H9 (cell line): ENCODE results near the gene HSD11B1. TPM values are rescaled to one million over a fixed set of nuclear protein-coding genes. Genes with fewer than 3 reads are reported as not detected.

Experiments
- DNase-seq: peaks from one replicate; pipeline ENCODE4 v3.0.0-alpha.2; 2017
- H2AFZ ChIP-seq: one replicate; pipeline ENCODE4 v1.6.1; 2013; ENCODE audit warnings: mild to moderate bottlenecking, low read length, control low read depth, moderate library complexity
- H2AK5ac ChIP-seq: 2 replicates; pipeline ENCODE4 v1.6.1; 2013; ENCODE audit warnings: low read length, control low read depth, mixed read lengths; ENCODE audit not compliant: insufficient read length
- H2BK120ac ChIP-seq: one replicate; pipeline ENCODE4 v1.6.1; 2013; ENCODE audit warnings: low read depth, mild to moderate bottlenecking, low read length, control low read depth, inconsistent platforms; ENCODE audit not compliant: poor library complexity, severe bottlenecking
- H2BK12ac ChIP-seq: 2 replicates; pipeline ENCODE4 v1.6.1; 2013; ENCODE audit warnings: low read length, control low read depth, mixed read lengths, low read depth; ENCODE audit not compliant: insufficient read length
- H2BK15ac ChIP-seq: 2 replicates; pipeline ENCODE4 v1.6.1; 2013; ENCODE audit warnings: low read depth, low read length, control low read depth
- H2BK20ac ChIP-seq: one replicate; pipeline ENCODE4 v1.6.1; 2013; ENCODE audit warnings: low read depth, mild to moderate bottlenecking, low read length, control low read depth, inconsistent platforms; ENCODE audit not compliant: poor library complexity, severe bottlenecking
- H2BK5ac ChIP-seq: 2 replicates; pipeline ENCODE4 v1.6.1; 2013; ENCODE audit warnings: low read length, control low read depth, mixed read lengths; ENCODE audit not compliant: insufficient read length
- H3K14ac ChIP-seq: 2 replicates; pipeline ENCODE4 v1.6.1; 2013; ENCODE audit warnings: low read length, control low read depth; ENCODE audit not compliant: insufficient read depth
- H3K18ac ChIP-seq: 2 replicates; pipeline ENCODE4 v1.6.1; 2013; ENCODE audit warnings: low read depth, mild to moderate bottlenecking, mixed read lengths, low read length, control low read depth; ENCODE audit not compliant: insufficient read length
- H3K23ac ChIP-seq: 2 replicates; pipeline ENCODE4 v1.6.1; 2013; ENCODE audit warnings: low read length, control low read depth, mixed read lengths, low read depth; ENCODE audit not compliant: insufficient read length
- H3K23me2 ChIP-seq: 2 replicates; pipeline ENCODE4 v1.6.1; 2013; ENCODE audit warnings: low read depth, mild to moderate bottlenecking, mixed read lengths, low read length, control low read depth; ENCODE audit not compliant: insufficient read length, poor library complexity, severe bottlenecking
- H3K27ac ChIP-seq: 2 replicates; pipeline ENCODE4 v1.5.1; 2013; ENCODE audit warnings: low read length, control low read depth, mixed read lengths, low read depth; ENCODE audit not compliant: insufficient read length
- H3K27me3 ChIP-seq: 2 replicates; pipeline ENCODE4 v1.6.1; 2013; ENCODE audit warnings: low read length, control low read depth, inconsistent platforms; ENCODE audit not compliant: insufficient read depth
- H3K4ac ChIP-seq: 2 replicates; pipeline ENCODE4 v1.6.1; 2013; ENCODE audit warnings: low read depth, mild to moderate bottlenecking, control low read depth, inconsistent platforms, low read length, moderate library complexity
- H3K4me1 ChIP-seq: 2 replicates; pipeline ENCODE4 v1.6.1; 2013; ENCODE audit warnings: low read length, control low read depth, inconsistent platforms; ENCODE audit not compliant: insufficient read depth
- H3K4me2 ChIP-seq: 2 replicates; pipeline ENCODE4 v1.6.1; 2013; ENCODE audit warnings: low read length, control low read depth, mixed read lengths; ENCODE audit not compliant: insufficient read length, insufficient read depth
- H3K56ac ChIP-seq: 2 replicates; pipeline ENCODE4 v1.6.1; 2013; ENCODE audit warnings: low read depth, mild to moderate bottlenecking, mixed read lengths, low read length, control low read depth; ENCODE audit not compliant: insufficient read length
- H3K79me1 ChIP-seq: 2 replicates; pipeline ENCODE4 v1.6.1; 2013; ENCODE audit warnings: low read depth, mild to moderate bottlenecking, moderate library complexity, low read length, control low read depth, inconsistent platforms; ENCODE audit not compliant: insufficient read depth, poor library complexity, severe bottlenecking
- H3K79me2 ChIP-seq: 2 replicates; pipeline ENCODE4 v1.6.1; 2013; ENCODE audit warnings: low read length, control low read depth, inconsistent platforms; ENCODE audit not compliant: insufficient read depth
- H3K9ac ChIP-seq: 2 replicates; pipeline ENCODE4 v1.6.1; 2013; ENCODE audit warnings: low read length, control low read depth, mixed read lengths; ENCODE audit not compliant: insufficient read length; ENCODE audit errors: extremely low read depth
- H3K9me3 ChIP-seq: one replicate; pipeline ENCODE4 v1.6.1; 2013; ENCODE audit warnings: low read depth, low read length, inconsistent platforms; ENCODE audit not compliant: control insufficient read depth
- H3T11ph ChIP-seq: one replicate; pipeline ENCODE4 v1.6.1; 2013; ENCODE audit warnings: mild to moderate bottlenecking, low read length, control low read depth, inconsistent platforms
- H4K20me1 ChIP-seq: one replicate; pipeline ENCODE4 v1.6.1; 2013; ENCODE audit not compliant: control insufficient read depth, insufficient read length, insufficient read depth
- H4K5ac ChIP-seq: 2 replicates; pipeline ENCODE4 v1.6.1; 2013; ENCODE audit warnings: low read depth, mild to moderate bottlenecking, mixed read lengths, low read length, control low read depth; ENCODE audit not compliant: insufficient read length
- H4K8ac ChIP-seq: replicated peaks from 2 replicates; pipeline ENCODE4 v1.6.1; 2013; ENCODE audit warnings: low read length, control low read depth, mixed read lengths, low read depth; ENCODE audit not compliant: insufficient read length
- H4K91ac ChIP-seq: 2 replicates; pipeline ENCODE4 v1.6.1; 2013; ENCODE audit warnings: low read depth, mild to moderate bottlenecking, moderate library complexity, mixed read lengths, low read length, control low read depth; ENCODE audit not compliant: insufficient read length
- H3K27ac Mint-ChIP-seq, 3 experiments: 2 replicates in 2 of 3; 3 replicates in 1 of 3; pipeline ENCODE4 v1.8.0; 2020 to 2021; ENCODE audit warnings: mixed read lengths in 3 of 3, mild to moderate bottlenecking in 1 of 3, moderate library complexity in 1 of 3
- H3K27me3 Mint-ChIP-seq: 2 replicates; pipeline ENCODE4 v1.8.0; 2021; ENCODE audit warnings: low read depth, mild to moderate bottlenecking, moderate library complexity, mixed read lengths
- H3K36me3 Mint-ChIP-seq, 3 experiments: 2 replicates in 2 of 3; 3 replicates in 1 of 3; pipeline ENCODE4 v1.8.0; 2020 to 2021; ENCODE audit warnings: low read depth in 3 of 3, mixed read lengths in 3 of 3; ENCODE audit not compliant: insufficient read depth in 1 of 3
- H3K4me1 Mint-ChIP-seq, 2 experiments: 2 replicates each; pipeline ENCODE4 v1.8.0; 2020; ENCODE audit warnings: mixed read lengths in 2 of 2
- H3K4me3 Mint-ChIP-seq, 2 experiments: 2 replicates in 1 of 2; 3 replicates in 1 of 2; pipeline ENCODE4 v1.8.0; 2020 to 2021; ENCODE audit warnings: mild to moderate bottlenecking in 2 of 2, mixed read lengths in 2 of 2, moderate library complexity in 1 of 2
- H3K9me3 Mint-ChIP-seq, 2 experiments: 2 replicates in 1 of 2; 3 replicates in 1 of 2; pipeline ENCODE4 v1.8.0; 2020; ENCODE audit warnings: mild to moderate bottlenecking in 2 of 2, mixed read lengths in 2 of 2, moderate library complexity in 1 of 2
- CTCF ChIP-seq: fragments of 200-600 bp; sonication (generic); conservative IDR thresholded peaks from 3 replicates; pipeline ENCODE4 v1.8.0; 2021; ENCODE audit warnings: antibody characterized with exemption, mild to moderate bottlenecking
- WGBS: extraction: QIAGEN DNeasy Blood & Tissue Kit; methylation state at CpG from one replicate; pipeline ENCODE4 v1.1.7; 2013; ENCODE audit warnings: missing lambda C conversion rate, low lambda C conversion rate, mixed read lengths; ENCODE audit not compliant: insufficient read length; ENCODE audit errors: extremely low coverage; 5-methylcytosine and 5-hydroxymethylcytosine counted together
- total RNA-seq: library from RNA; stranded (reverse); gene quantifications from 2 replicates; pipeline ENCODE4 v1.2.1, GENCODE V29; 2021

Gene HSD11B1
- total RNA-seq, 1 experiment from 2014 or later, result not detected

- Histone ChIP-seq H2BK20ac (no peak overlapping the region), H3K27ac (no peak overlapping the region), H3K23me2 (no peaks in the 10 kb centered on the region), H3K56ac (no peak overlapping the region), H3K27me3 (no peaks in the 10 kb centered on the region), H2BK5ac (no peak overlapping the region), H3K4me2 (no peak overlapping the region), H3K14ac (no peak overlapping the region), H2AK5ac (no peak overlapping the region), H2AFZ (no peak overlapping the region), H4K91ac (no peak overlapping the region), H3K23ac (no peak overlapping the region), H3K79me2 (no peaks in the 10 kb centered on the region), H3K9ac (no peak overlapping the region), H3T11ph (no peak overlapping the region), H2BK15ac (no peak overlapping the region), H3K4ac (no peak overlapping the region), H4K5ac (no peak overlapping the region), H3K4me1 (no peaks in the 10 kb centered on the region), H3K9me3 (no peaks in the 10 kb centered on the region), H2BK120ac (no peak overlapping the region), H2BK12ac (no peak overlapping the region), H3K79me1 (no peaks in the 10 kb centered on the region), H4K8ac (no peak overlapping the region), H3K18ac (no peak overlapping the region), H4K20me1 (no peaks in the 10 kb centered on the region)
- H3K9me3 Mint-ChIP-seq, result no peaks in the 10 kb centered on the region
- WGBS, result no CpG with 5 or more reads among the region's 4 CpGs
- peaks cover 5% of the 10 kb centered on the region for H3K27me3 Mint-ChIP-seq
- H3K36me3 Mint-ChIP-seq, result no peaks in the 10 kb centered on the region
- no peak for TF ChIP-seq CTCF
- DNase-seq, result no peak
- no peak overlapping the region for H3K27ac Mint-ChIP-seq
- H3K4me3 Mint-ChIP-seq, result no peak overlapping the region
- no peaks in the 10 kb centered on the region for H3K4me1 Mint-ChIP-seq
Observed at GRCh38 chr1:209720326-209720725, 15.7 kb downstream of the HSD11B1 start.
